GM18858 (cell line): ENCODE data around the gene OR2AG2.

Source experiments
- ATAC-seq: cut with Tn5 transposase; IDR thresholded peaks from one replicate; pipeline ENCODE4 v1.9.1; 2021; ENCODE audit not compliant: unreplicated experiment

The OR2AG2 gene

GRCh38 chr11:6742260-6742659, 29.5 kb downstream of the OR2AG2 start:
- no peak for ATAC-seq

- ATAC-seq: no peak
Measured at GRCh38 chr11:6738590-6738989, 33.2 kb downstream of the OR2AG2 start.

- ATAC-seq: peak; percentile 79
Measured at GRCh38 chr11:6737872-6738466, 33.8 kb downstream of the OR2AG2 start.

GRCh38 chr11:6736495-6737121, 35.2 kb downstream of the OR2AG2 start:
- no peak for ATAC-seq

GRCh38 chr11:6735306-6735705, 36.5 kb downstream of the OR2AG2 start:
- ATAC-seq: no peak

- no peak for ATAC-seq
Measured at GRCh38 chr11:6734616-6735015, 37.2 kb downstream of the OR2AG2 start.

GRCh38 chr11:6733326-6734275, 38.2 kb downstream of the OR2AG2 start:
- no peak for ATAC-seq

- no peak for ATAC-seq
Measured at GRCh38 chr11:6727971-6728760, 43.6 kb downstream of the OR2AG2 start.

GRCh38 chr11:6725386-6725896, 46.3 kb downstream of the OR2AG2 start:
- ATAC-seq: no peak

- ATAC-seq: no peak
Measured at GRCh38 chr11:6724013-6724412, 47.8 kb downstream of the OR2AG2 start.

- no peak for ATAC-seq
Measured at GRCh38 chr11:6721343-6721742, 50.4 kb downstream of the OR2AG2 start.

- no peak for ATAC-seq
Measured at GRCh38 chr11:6719576-6719975, 52.2 kb downstream of the OR2AG2 start.

- no peak for ATAC-seq
Measured at GRCh38 chr11:6717426-6717825, 54.4 kb downstream of the OR2AG2 start.
